Measurements from ENCODE around the gene COL4A6.

- TF ChIP-seq, protein P1, sequence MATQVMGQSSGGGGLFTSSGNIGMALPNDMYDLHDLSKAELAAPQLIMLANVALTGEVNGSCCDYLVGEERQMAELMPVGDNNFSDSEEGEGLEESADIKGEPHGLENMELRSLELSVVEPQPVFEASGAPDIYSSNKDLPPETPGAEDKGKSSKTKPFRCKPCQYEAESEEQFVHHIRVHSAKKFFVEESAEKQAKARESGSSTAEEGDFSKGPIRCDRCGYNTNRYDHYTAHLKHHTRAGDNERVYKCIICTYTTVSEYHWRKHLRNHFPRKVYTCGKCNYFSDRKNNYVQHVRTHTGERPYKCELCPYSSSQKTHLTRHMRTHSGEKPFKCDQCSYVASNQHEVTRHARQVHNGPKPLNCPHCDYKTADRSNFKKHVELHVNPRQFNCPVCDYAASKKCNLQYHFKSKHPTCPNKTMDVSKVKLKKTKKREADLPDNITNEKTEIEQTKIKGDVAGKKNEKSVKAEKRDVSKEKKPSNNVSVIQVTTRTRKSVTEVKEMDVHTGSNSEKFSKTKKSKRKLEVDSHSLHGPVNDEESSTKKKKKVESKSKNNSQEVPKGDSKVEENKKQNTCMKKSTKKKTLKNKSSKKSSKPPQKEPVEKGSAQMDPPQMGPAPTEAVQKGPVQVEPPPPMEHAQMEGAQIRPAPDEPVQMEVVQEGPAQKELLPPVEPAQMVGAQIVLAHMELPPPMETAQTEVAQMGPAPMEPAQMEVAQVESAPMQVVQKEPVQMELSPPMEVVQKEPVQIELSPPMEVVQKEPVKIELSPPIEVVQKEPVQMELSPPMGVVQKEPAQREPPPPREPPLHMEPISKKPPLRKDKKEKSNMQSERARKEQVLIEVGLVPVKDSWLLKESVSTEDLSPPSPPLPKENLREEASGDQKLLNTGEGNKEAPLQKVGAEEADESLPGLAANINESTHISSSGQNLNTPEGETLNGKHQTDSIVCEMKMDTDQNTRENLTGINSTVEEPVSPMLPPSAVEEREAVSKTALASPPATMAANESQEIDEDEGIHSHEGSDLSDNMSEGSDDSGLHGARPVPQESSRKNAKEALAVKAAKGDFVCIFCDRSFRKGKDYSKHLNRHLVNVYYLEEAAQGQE (IDR thresholded peaks at IDR 0.05; ENCODE audit: insufficient read depth in 1 of 2, low read depth in 2 of 2, low read length in 1 of 2) = no peak
- TF ChIP-seq, protein P2, sequence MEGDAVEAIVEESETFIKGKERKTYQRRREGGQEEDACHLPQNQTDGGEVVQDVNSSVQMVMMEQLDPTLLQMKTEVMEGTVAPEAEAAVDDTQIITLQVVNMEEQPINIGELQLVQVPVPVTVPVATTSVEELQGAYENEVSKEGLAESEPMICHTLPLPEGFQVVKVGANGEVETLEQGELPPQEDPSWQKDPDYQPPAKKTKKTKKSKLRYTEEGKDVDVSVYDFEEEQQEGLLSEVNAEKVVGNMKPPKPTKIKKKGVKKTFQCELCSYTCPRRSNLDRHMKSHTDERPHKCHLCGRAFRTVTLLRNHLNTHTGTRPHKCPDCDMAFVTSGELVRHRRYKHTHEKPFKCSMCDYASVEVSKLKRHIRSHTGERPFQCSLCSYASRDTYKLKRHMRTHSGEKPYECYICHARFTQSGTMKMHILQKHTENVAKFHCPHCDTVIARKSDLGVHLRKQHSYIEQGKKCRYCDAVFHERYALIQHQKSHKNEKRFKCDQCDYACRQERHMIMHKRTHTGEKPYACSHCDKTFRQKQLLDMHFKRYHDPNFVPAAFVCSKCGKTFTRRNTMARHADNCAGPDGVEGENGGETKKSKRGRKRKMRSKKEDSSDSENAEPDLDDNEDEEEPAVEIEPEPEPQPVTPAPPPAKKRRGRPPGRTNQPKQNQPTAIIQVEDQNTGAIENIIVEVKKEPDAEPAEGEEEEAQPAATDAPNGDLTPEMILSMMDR (IDR thresholded peaks at IDR 0.05) = no peak
Measured at GRCh38 chrX:108223585-108223984, 214.6 kb downstream of the COL4A6 start.
